Upper lobe of left lung (tissue), 6 donors: ENCODE results near the gene KIF6. TPM values are rescaled to one million over a fixed set of nuclear protein-coding genes. Genes with fewer than 3 reads are reported as not detected.
A peak's percentile ranks its signal among the peaks of the same experiment; 100 is the strongest.

Source experiments
- ATAC-seq, 2 donors: fragments of 200-7000 bp; cut with Tn5 transposase; one replicate each; pipeline ENCODE4 v1.9.1; 2022; ENCODE audit warnings: mild to moderate bottlenecking in 2 of 2, moderate library complexity in 2 of 2; ENCODE audit not compliant: low FRiP score in 2 of 2
- DNase-seq, 2 donors: peaks; one replicate each; pipeline ENCODE4 v3.0.0-alpha.2; 2019 to 2020
- H3K27ac ChIP-seq, 4 donors: fragments of 200-600 bp; sonication (generic); one replicate each; pipeline ENCODE4 v1.5.1; 2016 to 2019
- H3K27me3 ChIP-seq, 4 donors: fragments of 200-600 bp; sonication (generic); one replicate each; pipeline ENCODE4 v1.5.1; 2017 to 2019
- H3K36me3 ChIP-seq, 4 donors: fragments of 200-600 bp; sonication (generic); one replicate each; pipeline ENCODE4 v1.5.1; 2016 to 2019
- H3K4me1 ChIP-seq, 4 donors: fragments of 200-600 bp; sonication (generic); one replicate each; pipeline ENCODE4 v1.5.1; 2018 to 2019
- H3K4me3 ChIP-seq, 4 donors: fragments of 200-600 bp; sonication (generic); one replicate each; pipeline ENCODE4 v1.5.1; 2017 to 2019; ENCODE audit warnings: mild to moderate bottlenecking in 2 of 4, moderate library complexity in 1 of 4
- H3K9me3 ChIP-seq, 4 donors: fragments of 200-600 bp; sonication (generic); one replicate each; pipeline ENCODE4 v1.5.1; 2018 to 2019
- CTCF ChIP-seq, 6 experiments: fragments of 450-650 bp in 4 of 6; fragments of 200-600 bp in 2 of 6; sonication (generic) in 2 of 6; IDR thresholded peaks; one replicate each; pipeline ENCODE4 v1.5.1; 2016 to 2019; ENCODE audit warnings: antibody characterized with exemption in 6 of 6
- EP300 ChIP-seq, 4 donors: sonication (generic); formaldehyde crosslinking; IDR thresholded peaks; one replicate each; pipeline ENCODE4 v1.5.1; 2017; ENCODE audit warnings: antibody characterized with exemption in 4 of 4, control low read depth in 2 of 4
- POLR2A ChIP-seq, 4 donors: fragments of 450-650 bp; IDR thresholded peaks; one replicate each; pipeline ENCODE4 v1.5.1; 2016 to 2017; ENCODE audit warnings: antibody characterized with exemption in 4 of 4, mild to moderate bottlenecking in 2 of 4
- POLR2AphosphoS5 ChIP-seq, 2 donors: sonication (generic); formaldehyde crosslinking; IDR thresholded peaks; one replicate each; pipeline ENCODE4 v1.5.1; 2017; ENCODE audit warnings: antibody characterized with exemption in 2 of 2
- WGBS, 2 donors: methylation state at CpG; one replicate each; pipeline ENCODE4 v1.1.5; 2017 to 2018; 5-methylcytosine and 5-hydroxymethylcytosine counted together
- total RNA-seq, 6 donors: library from RNA; depleted of rRNA in 4 of 6; stranded (reverse); fragments of >200 nt in 4 of 6; gene quantifications; one replicate each; pipeline versions ENCODE4 v1.1.0 to v1.2.1, GENCODE V29; 2016 to 2021
- donor health status: DM: no; HTN: no; CAD: no; lungs with moderate emphysema.
- donor health status: DM: no; HTN: yes; CAD: no; lungs with severe emphysema.

Gene KIF6
- total RNA-seq, 6 donors from 2014 or later = 0.55 to 7.9 (median 1.5) TPM

GRCh38 chr6:39314273-39314795 is 410.9 kb downstream of the KIF6 start, which contains the start of gene KCNK17:
Gene KCNK17, minus strand, starts transcription at chr6:39314419. Its CDS starts 99 bp downstream, at chr6:39314320.
- Histone ChIP-seq H3K4me3 (peak within 1 kb of the TSS; percentile 3 to 46 (median 40)), H3K27ac (peak within 1 kb of the TSS in 3 of 4 donors; percentile 30 to 43 (median 41)), H3K9me3 (no peaks in the 10 kb centered on the region), H3K27me3 (peaks cover 0 to 24% (median 9%) of the 10 kb centered on the region in 4 donors), H3K4me1 (peaks cover 11 to 25% (median 21%) of the 10 kb centered on the region in 4 donors), H3K36me3 (no peaks in the 10 kb centered on the region)
- TF ChIP-seq CTCF (IDR thresholded peaks at IDR 0.05) (no peak), POLR2AphosphoS5 (IDR thresholded peaks at IDR 0.05) (no peak), EP300 (IDR thresholded peaks at IDR 0.05) (no peak), POLR2A (IDR thresholded peaks at IDR 0.05) (no peak)
- no peak for DNase-seq
- no peak for ATAC-seq
- 18 to 53% methylated on average over 3 to 15 of the region's 28 CpGs for WGBS, 2 donors

- WGBS, 2 donors = 1% methylated on average over 24 to 48 of the region's 80 CpGs
- TF ChIP-seq POLR2A (IDR thresholded peaks at IDR 0.05) = no peak
- TF ChIP-seq POLR2AphosphoS5 (IDR thresholded peaks at IDR 0.05) = no peak
- no peak for TF ChIP-seq EP300 (IDR thresholded peaks at IDR 0.05)
- TF ChIP-seq CTCF (IDR thresholded peaks at IDR 0.05) = peak in 1 of 6 experiments; percentile 15
- no peak for ATAC-seq
- H3K9me3 ChIP-seq = no peaks in the 10 kb centered on the region
- no peaks in the 10 kb centered on the region for H3K36me3 ChIP-seq
- peak overlapping the region; percentile 3 to 46 (median 40) for H3K4me3 ChIP-seq
- peak in 1 of 2 donors; percentile 86 for DNase-seq
- peaks cover 0 to 24% (median 9%) of the 10 kb centered on the region in 4 donors for H3K27me3 ChIP-seq
- peak overlapping the region in 3 of 4 donors; percentile 30 to 43 (median 41) for H3K27ac ChIP-seq
- H3K4me1 ChIP-seq = peaks cover 11 to 25% (median 21%) of the 10 kb centered on the region in 4 donors
Measured at GRCh38 chr6:39313526-39314272, 411.5 kb downstream of the KIF6 start.

GRCh38 chr6:39312912-39313525 is 412.2 kb downstream of the KIF6 start:
- TF ChIP-seq POLR2A (IDR thresholded peaks at IDR 0.05) (no peak), POLR2AphosphoS5 (IDR thresholded peaks at IDR 0.05) (no peak), CTCF (IDR thresholded peaks at IDR 0.05) (no peak), EP300 (IDR thresholded peaks at IDR 0.05) (no peak)
- Histone ChIP-seq H3K27me3 (peaks cover 0 to 24% (median 9%) of the 10 kb centered on the region in 4 donors), H3K27ac (peak overlapping the region in 3 of 4 donors; percentile 9 to 43 (median 41)), H3K4me3 (peak overlapping the region; percentile 21 to 46 (median 40)), H3K9me3 (no peaks in the 10 kb centered on the region), H3K36me3 (no peaks in the 10 kb centered on the region), H3K4me1 (peaks cover 11 to 25% (median 21%) of the 10 kb centered on the region in 4 donors)
- 14 to 23% methylated on average over 39 to 40 of the region's 45 CpGs for WGBS, 2 donors
- peak in 1 of 2 donors; percentile 86 for DNase-seq
- no peak for ATAC-seq

- TF ChIP-seq CTCF (IDR thresholded peaks at IDR 0.05) (no peak), POLR2A (IDR thresholded peaks at IDR 0.05) (no peak), POLR2AphosphoS5 (IDR thresholded peaks at IDR 0.05) (no peak), EP300 (IDR thresholded peaks at IDR 0.05) (no peak)
- H3K36me3 ChIP-seq = no peaks in the 10 kb centered on the region
- H3K9me3 ChIP-seq = no peaks in the 10 kb centered on the region
- H3K27me3 ChIP-seq = peaks cover 0 to 24% (median 9%) of the 10 kb centered on the region in 4 donors
- 70 to 72% methylated on average over 3 to 4 of the region's 4 CpGs for WGBS, 2 donors
- ATAC-seq (no peak), DNase-seq (no peak)
- H3K4me3 ChIP-seq = no peak overlapping the region
- peaks cover 11 to 25% (median 21%) of the 10 kb centered on the region in 4 donors for H3K4me1 ChIP-seq
- no peak overlapping the region for H3K27ac ChIP-seq
Measured at GRCh38 chr6:39310542-39310941, 414.7 kb downstream of the KIF6 start.
